ENCODE results near the gene CFAP298.

DNA sequence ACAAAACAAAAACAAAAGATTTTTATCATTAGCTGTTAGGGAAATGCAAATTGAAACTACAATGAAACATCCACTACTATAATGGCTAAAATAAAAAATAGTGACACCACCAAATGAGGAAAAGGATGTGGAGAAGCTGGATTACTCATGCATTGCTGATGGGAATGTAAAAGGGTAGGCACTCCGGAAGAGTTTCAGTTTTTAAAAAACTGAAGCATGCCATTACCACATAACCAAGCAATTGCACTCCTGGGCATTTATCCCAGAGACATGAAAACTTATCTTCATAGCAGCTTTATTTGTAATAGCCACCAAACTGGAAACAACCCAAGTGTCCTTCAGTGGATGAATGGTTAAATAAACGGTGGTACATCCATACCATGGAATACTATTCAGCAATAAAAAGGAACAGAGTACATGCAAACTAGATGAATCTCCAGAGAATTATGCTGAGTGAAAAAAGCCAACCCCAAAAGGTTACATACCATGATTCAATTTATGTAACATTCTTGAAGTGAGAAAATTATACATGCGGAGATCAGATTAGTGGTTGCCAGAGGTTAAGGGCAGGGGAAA lies 14.5 kb upstream of the CFAP298 start:
- TF ChIP-seq, protein P1, sequence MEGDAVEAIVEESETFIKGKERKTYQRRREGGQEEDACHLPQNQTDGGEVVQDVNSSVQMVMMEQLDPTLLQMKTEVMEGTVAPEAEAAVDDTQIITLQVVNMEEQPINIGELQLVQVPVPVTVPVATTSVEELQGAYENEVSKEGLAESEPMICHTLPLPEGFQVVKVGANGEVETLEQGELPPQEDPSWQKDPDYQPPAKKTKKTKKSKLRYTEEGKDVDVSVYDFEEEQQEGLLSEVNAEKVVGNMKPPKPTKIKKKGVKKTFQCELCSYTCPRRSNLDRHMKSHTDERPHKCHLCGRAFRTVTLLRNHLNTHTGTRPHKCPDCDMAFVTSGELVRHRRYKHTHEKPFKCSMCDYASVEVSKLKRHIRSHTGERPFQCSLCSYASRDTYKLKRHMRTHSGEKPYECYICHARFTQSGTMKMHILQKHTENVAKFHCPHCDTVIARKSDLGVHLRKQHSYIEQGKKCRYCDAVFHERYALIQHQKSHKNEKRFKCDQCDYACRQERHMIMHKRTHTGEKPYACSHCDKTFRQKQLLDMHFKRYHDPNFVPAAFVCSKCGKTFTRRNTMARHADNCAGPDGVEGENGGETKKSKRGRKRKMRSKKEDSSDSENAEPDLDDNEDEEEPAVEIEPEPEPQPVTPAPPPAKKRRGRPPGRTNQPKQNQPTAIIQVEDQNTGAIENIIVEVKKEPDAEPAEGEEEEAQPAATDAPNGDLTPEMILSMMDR (IDR thresholded peaks at IDR 0.05; ENCODE audit: insufficient read depth, low read length) = no peak
- TF ChIP-seq POLR2AphosphoS5 (IDR thresholded peaks at IDR 0.05; ENCODE audit: low read depth) (no peak), GABPA (IDR thresholded peaks at IDR 0.05; ENCODE audit: low read depth) (no peak)
- TF ChIP-seq, protein P2, sequence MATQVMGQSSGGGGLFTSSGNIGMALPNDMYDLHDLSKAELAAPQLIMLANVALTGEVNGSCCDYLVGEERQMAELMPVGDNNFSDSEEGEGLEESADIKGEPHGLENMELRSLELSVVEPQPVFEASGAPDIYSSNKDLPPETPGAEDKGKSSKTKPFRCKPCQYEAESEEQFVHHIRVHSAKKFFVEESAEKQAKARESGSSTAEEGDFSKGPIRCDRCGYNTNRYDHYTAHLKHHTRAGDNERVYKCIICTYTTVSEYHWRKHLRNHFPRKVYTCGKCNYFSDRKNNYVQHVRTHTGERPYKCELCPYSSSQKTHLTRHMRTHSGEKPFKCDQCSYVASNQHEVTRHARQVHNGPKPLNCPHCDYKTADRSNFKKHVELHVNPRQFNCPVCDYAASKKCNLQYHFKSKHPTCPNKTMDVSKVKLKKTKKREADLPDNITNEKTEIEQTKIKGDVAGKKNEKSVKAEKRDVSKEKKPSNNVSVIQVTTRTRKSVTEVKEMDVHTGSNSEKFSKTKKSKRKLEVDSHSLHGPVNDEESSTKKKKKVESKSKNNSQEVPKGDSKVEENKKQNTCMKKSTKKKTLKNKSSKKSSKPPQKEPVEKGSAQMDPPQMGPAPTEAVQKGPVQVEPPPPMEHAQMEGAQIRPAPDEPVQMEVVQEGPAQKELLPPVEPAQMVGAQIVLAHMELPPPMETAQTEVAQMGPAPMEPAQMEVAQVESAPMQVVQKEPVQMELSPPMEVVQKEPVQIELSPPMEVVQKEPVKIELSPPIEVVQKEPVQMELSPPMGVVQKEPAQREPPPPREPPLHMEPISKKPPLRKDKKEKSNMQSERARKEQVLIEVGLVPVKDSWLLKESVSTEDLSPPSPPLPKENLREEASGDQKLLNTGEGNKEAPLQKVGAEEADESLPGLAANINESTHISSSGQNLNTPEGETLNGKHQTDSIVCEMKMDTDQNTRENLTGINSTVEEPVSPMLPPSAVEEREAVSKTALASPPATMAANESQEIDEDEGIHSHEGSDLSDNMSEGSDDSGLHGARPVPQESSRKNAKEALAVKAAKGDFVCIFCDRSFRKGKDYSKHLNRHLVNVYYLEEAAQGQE (IDR thresholded peaks at IDR 0.05; ENCODE audit: insufficient replicate concordance, low read depth) = no peak

Data from HL-60 (cell line).